ENCODE measurements around the gene ADCY7.
"Not testable (repeated sequence)": the region's sequence is repeated elsewhere in the genome, so short reads cannot be mapped to it uniquely, and the experiment has no call there.

ADCY7 gene

GRCh38 chr16:50338371-50339231 lies 72.2 kb downstream of the ADCY7 start:
- DNase-seq (ENCODE audit: low spot score) = peak; percentile 72

GRCh38 chr16:50340578-50340977 lies 74.2 kb downstream of the ADCY7 start:
- no peak for DNase-seq (ENCODE audit: low spot score)

GRCh38 chr16:50343566-50343965 lies 77.2 kb downstream of the ADCY7 start:
- DNase-seq (ENCODE audit: low spot score) = not testable (repeated sequence)

- DNase-seq (ENCODE audit: low spot score) = not testable (repeated sequence)
Measured at GRCh38 chr16:50345210-50345609, 78.9 kb downstream of the ADCY7 start.

GRCh38 chr16:50351116-50351515 lies 84.8 kb downstream of the ADCY7 start:
- no peak for DNase-seq (ENCODE audit: low spot score)

GRCh38 chr16:50351952-50352351 lies 85.6 kb downstream of the ADCY7 start:
- no peak for DNase-seq (ENCODE audit: low spot score)

GRCh38 chr16:50354082-50354481 lies 87.7 kb downstream of the ADCY7 start:
- no peak for DNase-seq (ENCODE audit: low spot score)

GRCh38 chr16:50354629-50355456 lies 88.5 kb downstream of the ADCY7 start:
- DNase-seq (ENCODE audit: low spot score) = no peak

- DNase-seq (ENCODE audit: low spot score) = no peak
Measured at GRCh38 chr16:50359626-50360025, 93.3 kb downstream of the ADCY7 start.

GRCh38 chr16:50360033-50360778 lies 93.9 kb downstream of the ADCY7 start:
- no peak for DNase-seq (ENCODE audit: low spot score)

GRCh38 chr16:50360779-50361178 lies 94.4 kb downstream of the ADCY7 start:
- DNase-seq (ENCODE audit: low spot score) = no peak

- DNase-seq (ENCODE audit: low spot score) = no peak
Measured at GRCh38 chr16:50363656-50364055, 97.3 kb downstream of the ADCY7 start.

GRCh38 chr16:50365791-50366575 lies 99.6 kb downstream of the ADCY7 start:
- DNase-seq (ENCODE audit: low spot score) = no peak

Measured in activated CD4-positive, alpha-beta T cell treated with anti-CD3 and anti-CD28 coated beads, Interleukin-2, Interleukin-4, amounts not matched to agents 100 ng/mL and 50 ng/mL, durations not matched to agents 16 hours and 8 hours (primary cell).